ENCODE results near the gene SNRPB.
"Not testable (repeated sequence)": the region's sequence is repeated elsewhere in the genome, so short reads cannot be mapped to it uniquely, and the experiment has no call there.

SNRPB gene

DNA sequence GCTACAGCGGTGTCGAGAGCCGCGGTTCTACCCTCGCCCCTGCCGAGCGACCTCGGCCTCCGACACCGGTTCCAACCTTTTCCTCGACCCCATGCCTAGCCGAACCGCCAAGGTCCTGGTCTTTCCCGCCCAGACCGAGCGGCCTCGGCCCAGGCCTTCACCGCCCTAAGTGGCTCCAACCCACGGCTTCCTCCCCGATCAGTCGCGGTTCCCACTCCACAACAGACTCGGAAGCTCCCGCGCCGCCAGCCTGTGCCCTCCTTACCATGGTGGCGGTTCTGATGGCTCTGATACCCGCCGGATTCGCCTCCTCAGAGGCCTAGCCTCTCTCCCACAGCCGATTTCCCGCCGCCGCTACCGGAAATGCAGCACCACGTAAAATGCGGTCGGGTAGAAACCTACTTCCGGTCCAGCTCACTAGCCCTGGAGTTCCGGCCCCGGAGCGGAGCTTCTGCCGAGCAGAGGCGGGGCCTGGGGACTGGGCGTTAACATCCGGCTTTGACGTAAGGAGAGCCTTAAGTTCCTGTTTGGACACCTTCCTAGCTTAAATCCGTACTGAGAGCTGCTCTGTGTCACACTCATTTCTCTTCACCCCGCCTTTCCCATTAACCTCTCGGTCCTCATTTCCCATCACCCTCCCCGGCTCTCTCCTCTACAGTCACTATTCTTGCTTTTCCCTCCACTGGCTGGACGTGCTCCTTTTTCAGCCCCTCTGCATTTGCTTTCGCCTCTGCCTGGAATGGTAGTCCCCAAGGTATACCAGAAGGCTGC, at the start of gene SNRPB:
TSS of gene SNRPB (minus strand) at position 367 of the 771 bp plus-strand sequence. CDS start at position 268, 99 bp downstream.
- DNase-seq = peak; percentile 95

DNA sequence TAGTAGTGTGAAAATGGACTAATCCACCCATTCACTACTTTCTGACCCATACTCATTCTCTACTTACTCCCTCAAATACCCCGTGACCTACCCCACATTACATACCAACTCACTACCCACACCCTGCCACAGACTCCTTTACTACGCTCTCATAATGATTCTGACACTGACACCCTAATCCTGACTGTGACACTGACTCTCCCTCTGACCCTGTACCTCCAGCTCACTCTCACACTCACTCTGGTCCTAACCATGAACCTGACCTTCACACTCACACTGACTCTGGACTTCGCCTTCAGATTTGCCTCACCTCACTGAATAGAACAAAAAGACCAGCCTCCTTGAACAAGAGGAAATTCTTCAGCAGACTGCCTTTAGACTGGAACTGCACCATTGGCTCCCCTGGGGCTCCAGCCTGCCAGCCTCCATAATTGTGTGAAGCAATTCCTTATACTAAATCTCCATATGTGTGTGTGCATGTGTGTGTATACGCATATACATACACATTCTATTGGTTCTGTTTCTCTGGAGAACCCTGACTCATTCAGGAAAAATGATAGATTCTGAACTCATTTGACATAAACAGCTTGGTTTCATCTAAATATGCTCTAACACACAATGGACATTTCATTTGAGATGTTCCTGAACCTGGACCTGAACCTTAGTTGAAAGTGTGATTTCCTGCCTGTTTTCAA, 48.7 kb upstream of the SNRPB start:
- no peak for DNase-seq

DNA sequence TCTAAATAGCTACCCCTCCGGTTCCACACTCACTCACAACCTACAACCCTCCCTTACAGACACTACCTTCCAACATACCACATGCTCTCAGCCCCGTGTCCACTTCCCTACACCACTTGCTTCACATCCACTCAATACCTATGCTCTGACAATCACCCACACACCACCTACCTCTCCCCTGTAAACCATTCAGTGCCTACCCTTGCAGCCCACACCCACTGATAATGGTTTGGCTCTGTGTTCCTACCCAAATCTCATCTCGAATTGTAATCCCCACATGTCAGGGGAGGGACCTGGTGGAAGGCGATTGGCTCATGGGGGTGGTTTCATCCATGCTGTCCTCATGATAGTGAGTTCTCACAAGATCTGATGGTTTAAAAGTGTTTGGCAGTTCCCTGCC, 48.0 kb upstream of the SNRPB start:
- DNase-seq = no peak

DNA sequence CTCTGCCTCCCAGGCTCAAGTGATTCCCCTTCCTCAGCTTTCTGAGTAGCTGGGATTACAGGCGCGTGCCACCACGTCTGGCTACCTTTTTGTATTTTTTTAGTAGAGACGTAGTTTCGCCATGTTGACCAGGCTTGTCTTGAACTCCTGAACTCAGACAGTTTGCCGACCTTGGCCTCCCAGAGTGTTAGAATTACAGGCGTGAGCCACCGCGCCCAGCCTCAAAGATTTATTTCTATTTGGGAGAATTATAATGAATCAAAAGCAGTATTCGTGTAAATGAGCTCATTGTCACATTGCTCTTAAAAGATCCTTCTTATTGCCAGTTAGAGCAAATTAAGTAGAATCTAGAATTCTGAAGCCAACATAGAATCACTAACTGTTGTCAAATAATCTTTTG, 47.5 kb upstream of the SNRPB start:
- DNase-seq = no peak

DNA sequence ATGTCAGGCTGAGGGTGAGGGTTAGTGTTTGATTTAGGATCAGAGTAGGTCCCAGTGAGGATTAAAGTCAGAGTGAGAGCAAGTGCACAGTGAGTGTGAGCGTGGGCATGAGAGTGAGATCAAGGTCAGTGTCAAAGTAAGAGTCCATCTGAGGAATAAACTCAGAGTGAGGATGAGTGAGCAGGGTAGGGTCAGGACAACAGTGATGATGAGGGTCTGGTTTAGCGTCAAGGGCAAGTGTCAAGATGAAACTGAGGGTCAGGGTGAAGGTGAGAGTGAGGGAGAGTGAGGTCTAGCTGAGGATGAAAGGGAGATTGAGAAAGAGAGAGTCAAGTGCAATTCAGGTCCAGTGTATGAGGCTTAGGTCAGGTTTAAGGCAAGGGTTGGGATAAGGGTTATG, 45.8 kb upstream of the SNRPB start:
- DNase-seq = no peak

DNA sequence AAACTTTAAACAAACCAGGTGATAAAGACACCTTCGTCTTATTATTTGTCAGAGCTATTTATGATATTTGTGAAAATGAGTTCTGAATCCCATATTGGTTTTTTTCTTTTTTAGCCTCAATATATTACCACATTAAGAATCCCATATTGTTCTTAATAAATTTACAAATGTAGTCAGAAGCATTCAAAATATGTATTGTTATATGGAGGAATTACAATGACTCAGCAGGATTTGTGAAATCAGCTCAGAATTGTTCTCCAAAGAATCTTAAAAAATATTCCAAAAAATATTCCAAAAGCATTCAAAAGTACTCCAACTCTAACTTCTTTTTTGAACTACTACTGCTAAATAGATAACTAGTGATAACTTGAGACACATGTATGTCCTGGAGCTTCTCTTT, 44.6 kb upstream of the SNRPB start:
- DNase-seq = no peak

DNA sequence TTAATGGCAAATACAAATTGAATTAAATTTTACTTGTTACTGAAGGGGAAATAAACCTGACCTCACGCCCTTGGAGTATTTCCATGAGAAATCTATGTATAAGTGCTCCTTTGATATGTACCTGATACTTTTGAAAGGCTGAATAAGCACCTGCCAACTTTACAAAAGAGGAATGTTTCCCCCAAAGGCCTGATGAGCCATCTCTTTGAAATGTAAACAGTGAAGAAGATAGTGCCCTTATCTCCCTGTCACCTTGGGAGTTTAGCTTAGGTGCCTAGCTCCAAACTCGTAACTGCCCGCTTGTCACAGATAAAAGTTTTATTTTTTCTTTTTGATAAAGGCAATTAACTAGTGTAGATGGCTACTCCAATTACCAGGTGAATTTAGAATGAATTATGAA, 39.2 kb upstream of the SNRPB start:
- no peak for DNase-seq

DNA sequence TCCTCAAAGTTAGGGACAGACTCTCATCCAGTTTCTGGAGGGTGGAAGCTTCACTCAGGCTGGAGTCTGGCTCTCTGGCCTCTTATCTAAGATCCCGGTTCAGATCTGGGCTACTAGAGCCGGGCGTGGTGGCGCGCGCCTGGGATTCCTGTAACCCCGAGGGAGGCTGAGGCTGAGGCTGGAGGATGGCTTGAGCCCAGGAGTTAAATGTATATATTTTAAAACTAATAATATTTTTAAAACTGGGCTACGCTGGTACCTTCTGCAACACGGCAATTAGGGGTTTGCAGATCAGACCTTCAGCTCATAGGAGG, 38.8 kb upstream of the SNRPB start:
- no peak for DNase-seq

DNA sequence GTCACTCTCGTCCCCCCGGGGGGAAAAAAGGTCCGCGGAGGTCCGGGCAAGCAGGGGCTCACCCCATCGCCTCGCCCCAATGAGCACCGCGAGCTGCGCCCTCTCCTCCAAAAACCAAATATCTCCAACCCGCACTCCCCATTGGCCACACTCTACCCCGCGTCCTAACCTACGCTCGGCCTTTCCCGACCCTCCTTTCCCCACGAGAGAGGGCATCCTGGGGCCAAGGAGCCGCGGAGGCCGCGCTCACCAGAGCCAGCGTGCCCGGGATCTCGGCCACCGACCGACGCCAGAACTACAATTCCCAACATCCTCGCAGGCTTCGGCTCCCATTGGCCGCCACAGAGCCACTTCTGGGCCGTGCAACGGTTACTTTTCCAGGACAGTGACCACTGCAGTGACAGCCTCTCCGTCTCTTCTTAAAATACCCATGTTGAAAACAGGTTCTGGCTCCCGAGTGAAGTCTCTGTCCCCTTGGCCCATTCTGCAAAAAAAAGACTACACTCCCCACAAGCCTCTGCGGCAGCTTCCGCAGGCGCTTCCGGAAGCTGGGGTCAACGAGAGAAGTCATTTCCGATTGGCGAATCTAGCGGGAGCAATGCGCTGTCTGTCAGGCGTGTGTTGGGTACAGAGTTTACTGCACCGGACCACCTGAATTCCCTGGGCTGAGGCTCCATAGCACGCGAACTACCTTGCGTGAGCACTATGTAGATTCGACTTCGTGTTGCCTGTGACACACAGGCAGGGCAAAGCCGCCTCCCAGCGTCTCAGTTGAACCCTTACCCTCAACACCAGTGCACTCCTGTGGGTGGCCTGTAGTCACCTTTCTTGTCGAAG, 38.3 kb upstream of the SNRPB start, which contains the start of gene ZNF343:
TSS of gene ZNF343 (minus strand) at position 285 of the 837 bp plus-strand sequence. CDS start 15,020 bp downstream, outside the sequence.
- DNase-seq = peak; percentile 77

DNA sequence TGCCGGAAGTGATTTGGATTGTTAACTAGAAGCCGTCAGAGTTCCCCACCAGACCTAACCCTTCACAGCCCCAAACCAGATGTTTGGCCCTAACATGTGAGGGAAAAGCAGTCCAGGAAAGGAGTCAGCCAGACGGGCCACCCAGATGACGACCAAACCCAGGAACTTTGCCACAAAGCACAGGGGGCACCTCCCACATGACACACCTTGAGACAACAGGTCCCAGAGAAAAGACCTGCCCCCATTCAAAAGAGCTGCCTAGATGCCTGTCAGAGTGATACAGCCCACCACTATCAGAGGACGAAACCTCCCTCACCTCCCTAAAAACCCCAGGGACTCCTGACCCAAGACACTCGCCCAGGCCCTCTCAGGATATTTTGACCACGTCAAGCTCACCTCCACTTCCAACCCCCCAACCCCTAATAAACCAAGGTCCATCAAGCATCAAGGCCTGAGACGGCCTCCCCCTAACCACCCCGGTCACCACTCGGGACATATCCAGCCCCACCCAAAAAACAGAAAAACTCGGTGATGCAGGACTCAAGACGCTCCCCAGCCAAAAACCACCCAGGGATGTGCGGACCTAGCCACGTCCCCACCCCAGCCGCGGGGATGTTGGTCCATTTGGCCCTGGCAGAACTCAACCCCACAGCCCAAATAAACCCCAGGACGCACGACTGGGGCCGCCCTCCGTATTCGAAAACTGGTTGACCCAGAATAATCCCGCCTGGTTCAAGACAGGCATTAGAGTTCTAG, 37.5 kb upstream of the SNRPB start:
- DNase-seq = no peak

DNA sequence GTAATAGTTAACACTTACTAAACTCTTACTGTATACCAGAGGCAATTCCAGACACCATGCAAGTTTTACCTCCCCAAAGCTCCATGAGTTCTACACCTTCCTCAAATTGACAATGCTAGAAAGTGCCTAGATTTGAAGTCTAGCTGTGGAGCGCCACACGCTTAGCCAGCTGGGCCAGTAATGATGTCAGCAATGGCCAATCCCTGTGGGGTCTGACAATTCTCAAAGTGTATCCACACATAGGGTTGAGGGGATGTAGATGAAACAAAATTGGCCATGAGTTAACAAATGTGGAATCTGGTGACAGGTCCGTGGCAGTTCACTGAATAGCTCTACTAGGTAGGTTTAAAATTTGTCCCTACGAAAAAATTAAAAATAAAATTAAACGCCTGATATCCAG, 36.9 kb upstream of the SNRPB start:
- DNase-seq = no peak

DNA sequence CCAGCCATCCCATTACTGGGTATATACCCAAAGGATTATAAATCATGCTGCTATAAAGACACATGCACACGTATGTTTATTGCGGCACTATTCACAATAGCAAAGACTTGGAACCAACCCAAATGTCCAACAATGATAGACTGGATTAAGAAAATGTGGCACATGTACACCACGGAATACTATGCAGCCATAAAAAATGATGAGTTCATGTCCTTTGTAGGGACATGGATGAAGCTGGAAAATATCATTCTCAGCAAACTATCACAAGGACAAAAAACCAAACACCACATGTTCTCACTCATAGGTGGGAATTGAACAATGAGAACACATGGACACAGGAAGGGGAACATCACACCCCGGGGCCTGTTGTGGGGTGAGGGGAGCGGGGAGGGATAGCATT, 35.8 kb upstream of the SNRPB start:
- not testable (repeated sequence) for DNase-seq

DNA sequence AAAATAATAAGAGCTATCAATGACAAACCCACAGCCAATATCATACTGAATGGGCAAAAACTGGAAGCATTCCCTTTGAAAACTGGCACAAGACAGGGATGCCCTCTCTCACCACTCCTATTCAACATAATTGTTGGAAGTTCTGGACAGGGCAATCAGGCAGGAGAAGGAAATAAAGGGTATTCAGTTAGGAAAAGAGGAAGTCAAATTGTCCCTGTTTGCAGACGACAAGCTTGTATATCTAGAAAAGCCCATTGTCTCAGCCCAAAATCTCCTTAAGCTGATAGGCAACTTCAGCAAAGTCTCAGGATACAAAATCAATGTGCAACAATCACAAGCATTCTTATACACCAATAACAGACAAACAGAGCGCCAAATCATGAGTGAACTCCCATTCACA, 34.2 kb upstream of the SNRPB start:
- DNase-seq = not testable (repeated sequence)

DNA sequence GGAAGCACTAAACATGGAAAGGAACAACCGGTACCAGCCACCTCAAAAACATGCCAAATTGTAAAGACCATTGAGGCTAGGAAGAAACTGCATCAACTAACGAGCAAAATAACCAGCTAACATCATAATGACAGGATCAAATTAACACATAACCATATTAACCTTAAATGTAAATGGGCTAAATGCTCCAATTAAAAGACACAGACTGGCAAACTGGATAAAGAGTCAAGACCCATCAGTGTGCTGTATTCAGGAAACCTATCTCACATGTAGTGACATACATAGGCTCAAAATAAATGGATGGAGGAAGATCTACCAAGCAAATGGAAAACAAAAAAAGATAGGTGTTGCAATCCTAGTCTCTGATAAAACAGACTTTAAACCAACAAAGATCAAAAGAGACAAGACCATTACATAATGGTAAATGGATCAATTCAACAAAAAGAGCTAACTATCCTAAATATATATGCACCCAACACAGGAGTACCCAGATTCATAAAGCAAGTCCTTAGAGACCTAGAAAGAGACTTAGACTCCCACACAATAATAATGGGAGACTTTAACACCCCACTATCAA, 32.3 kb upstream of the SNRPB start:
- not testable (repeated sequence) for DNase-seq

DNA sequence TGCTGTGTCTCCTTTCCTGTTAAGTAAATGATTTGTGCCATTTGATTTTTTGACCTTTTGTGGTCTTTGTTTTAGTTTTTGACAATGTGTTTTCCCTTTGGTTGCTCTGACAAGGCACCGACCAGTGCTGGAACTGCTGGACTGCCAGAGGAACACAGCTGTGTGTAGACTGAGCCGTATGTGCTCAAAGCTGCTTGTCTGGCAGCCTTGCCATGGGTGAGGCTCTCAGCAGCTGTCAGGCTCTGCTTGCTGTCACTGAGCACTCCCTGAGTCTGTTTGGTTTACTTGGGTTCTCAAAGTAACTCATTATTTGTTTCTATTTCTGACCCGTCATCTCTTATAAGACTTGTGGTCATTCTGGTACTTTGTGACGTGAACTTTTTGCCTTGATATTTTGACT, 15.1 kb upstream of the SNRPB start:
- no peak for DNase-seq

DNA sequence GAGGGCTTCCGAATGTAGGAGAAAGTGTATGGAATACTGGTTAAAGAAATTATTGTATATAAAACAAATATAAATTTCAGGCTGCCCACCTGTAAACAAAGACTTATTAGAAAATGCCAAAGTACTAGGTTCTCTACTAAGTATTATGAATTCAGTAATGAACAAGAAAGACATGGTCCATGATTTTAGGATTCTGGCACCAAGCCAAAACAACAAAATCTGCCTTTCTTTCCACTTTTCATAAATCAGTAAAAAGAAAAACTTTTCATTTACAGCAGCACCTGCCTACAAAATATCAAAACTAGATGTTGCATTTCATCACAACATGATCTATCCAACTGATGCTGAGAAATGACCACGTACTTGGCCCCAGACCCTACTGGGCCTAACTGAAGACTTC, 14.5 kb upstream of the SNRPB start:
- DNase-seq = no peak

DNA sequence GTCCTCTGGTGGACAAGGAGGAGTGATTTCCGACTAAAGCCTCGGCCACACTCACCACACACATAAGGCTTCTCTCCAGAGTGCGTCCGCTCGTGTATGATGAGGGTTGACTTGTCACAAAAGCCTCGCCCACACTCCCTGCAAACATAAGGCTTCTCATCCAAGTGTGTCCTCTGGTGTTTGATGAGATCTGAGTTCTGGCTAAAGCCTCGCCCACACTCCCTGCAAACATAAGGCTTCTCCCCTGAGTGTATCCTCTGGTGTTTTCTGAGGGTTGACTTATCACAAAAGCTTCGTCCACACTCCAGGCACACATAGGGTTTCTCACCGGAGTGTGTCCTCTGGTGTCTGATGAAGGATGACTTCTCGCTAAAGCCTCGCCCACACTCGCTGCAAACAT, 12.9 kb upstream of the SNRPB start:
- DNase-seq = no peak

DNA sequence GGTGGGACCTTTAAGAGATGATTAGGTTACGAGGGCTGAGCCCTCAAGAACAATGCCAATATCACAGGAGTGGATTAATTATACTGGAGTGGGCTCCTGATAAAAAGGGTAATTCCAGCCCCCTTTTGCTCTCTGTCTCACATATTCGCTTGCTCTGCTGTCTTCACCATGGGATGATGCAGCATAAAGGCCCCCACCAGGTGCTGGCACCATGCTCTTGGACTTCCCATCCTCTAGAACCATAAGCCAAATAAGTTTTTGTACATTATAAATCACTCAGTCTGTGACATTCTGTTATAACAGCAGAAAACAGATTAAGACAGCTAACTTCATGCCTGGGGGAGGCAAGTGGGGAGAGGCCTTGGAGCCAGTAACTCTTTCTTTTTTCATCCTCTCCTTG, 9.8 kb upstream of the SNRPB start:
- DNase-seq = no peak

DNA sequence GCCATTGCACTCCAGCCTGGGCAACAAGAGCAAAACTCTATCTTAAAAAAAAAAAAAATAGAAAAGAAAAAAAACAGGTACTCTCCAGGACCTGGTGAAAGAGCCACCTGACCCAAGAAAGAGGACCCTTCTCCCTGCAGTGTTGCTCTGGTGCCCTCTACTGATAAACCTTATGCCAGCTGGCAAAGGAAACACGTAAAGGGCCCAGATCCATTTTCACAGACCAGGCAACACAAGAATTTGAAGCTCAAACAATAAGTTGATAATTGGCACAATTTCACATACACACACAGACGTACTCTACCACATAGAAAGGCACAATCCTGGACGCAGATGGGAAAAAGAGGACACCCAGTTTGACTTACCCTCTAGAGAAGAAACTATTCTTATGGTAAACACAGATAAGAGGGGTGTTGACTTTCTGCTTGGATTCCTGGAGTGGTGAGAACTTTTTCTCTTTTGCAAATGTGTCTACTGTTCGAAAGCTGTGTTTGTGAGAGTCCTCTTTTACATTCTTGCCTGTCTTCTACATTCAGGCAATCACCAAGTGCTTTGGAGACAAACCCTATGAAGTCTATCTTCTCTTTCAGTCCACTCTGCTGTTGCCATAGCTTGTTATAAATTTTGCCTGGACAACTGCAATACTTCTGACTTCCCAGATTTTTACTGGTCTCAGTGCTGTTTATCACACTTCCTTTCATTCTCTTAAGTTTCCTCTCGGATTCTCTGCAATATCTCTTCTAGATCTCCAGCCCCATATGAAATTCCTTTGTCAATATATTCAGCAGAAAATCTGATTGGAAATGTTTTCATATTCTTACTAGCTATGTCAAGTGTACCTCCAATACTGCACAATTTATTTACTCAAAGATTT, 6.4 kb upstream of the SNRPB start:
- DNase-seq = no peak

DNA sequence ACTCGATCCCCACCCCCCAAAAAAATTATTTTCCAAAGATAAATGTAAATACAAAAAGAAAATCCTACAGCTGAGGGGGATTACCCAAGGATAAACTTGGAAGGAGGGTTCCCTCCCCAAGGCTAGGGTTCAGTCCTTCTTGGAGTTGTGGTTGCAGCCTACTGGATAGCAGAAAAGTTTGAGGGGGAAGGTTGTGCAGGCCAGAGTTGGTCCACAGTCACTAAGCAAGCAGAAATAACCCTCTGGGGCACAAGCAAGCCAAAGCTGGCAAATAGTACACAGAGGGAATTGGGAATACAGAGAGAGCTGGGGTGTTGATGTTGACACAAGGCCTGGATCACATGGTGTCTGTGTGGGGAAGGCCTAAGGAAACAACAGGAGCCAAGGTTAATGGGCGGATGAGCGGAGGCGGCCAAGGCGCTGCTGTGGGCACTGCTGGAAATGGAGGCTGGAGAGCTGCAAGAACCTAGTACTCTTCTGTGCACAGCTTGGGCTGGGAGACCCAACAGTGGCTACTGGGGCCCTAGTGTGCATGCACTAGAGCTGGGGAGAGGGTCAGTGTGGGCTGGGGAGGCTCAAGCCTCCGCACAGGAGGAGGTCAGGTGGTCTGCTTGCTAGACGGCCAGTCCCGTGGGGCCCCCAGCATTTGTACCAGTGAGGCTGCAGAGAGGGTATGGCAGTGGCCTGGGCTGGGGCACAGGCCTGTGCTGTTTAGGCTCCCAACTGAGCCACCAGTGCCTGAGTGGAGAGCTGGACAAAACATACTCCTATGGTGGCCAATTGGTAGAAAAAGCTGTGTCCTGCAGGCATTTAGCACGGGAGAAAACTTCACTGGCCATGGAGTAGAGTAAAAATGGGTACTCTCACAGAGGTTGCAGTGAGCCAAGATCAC, 5.5 kb upstream of the SNRPB start:
- no peak for DNase-seq
